ENCODE results near the gene HOXB2.

Gene HOXB2

GRCh38 chr17:48504953-48505352, 40.0 kb downstream of the HOXB2 start:
- Histone ChIP-seq H3K9me3 (ENCODE audit: control insufficient read depth, low read length) (no peaks in the 10 kb centered on the region), H3K9ac (no peak overlapping the region), H3K4me1 (no peaks in the 10 kb centered on the region), H3K27me3 (ENCODE audit: control insufficient read depth, insufficient read depth, low read length) (no peaks in the 10 kb centered on the region), H3K4me2 (ENCODE audit: low read length) (no peak overlapping the region), H3K4me3 (ENCODE audit: low read depth, low read length) (no peak overlapping the region), H3K27ac (no peak overlapping the region), H3K36me3 (ENCODE audit: control insufficient read depth, insufficient read depth, low read length) (no peaks in the 10 kb centered on the region), H2AFZ (no peak overlapping the region), H3K79me2 (no peaks in the 10 kb centered on the region)
- TF ChIP-seq, protein P1, sequence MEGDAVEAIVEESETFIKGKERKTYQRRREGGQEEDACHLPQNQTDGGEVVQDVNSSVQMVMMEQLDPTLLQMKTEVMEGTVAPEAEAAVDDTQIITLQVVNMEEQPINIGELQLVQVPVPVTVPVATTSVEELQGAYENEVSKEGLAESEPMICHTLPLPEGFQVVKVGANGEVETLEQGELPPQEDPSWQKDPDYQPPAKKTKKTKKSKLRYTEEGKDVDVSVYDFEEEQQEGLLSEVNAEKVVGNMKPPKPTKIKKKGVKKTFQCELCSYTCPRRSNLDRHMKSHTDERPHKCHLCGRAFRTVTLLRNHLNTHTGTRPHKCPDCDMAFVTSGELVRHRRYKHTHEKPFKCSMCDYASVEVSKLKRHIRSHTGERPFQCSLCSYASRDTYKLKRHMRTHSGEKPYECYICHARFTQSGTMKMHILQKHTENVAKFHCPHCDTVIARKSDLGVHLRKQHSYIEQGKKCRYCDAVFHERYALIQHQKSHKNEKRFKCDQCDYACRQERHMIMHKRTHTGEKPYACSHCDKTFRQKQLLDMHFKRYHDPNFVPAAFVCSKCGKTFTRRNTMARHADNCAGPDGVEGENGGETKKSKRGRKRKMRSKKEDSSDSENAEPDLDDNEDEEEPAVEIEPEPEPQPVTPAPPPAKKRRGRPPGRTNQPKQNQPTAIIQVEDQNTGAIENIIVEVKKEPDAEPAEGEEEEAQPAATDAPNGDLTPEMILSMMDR (IDR thresholded peaks at IDR 0.05): no peak

DNA sequence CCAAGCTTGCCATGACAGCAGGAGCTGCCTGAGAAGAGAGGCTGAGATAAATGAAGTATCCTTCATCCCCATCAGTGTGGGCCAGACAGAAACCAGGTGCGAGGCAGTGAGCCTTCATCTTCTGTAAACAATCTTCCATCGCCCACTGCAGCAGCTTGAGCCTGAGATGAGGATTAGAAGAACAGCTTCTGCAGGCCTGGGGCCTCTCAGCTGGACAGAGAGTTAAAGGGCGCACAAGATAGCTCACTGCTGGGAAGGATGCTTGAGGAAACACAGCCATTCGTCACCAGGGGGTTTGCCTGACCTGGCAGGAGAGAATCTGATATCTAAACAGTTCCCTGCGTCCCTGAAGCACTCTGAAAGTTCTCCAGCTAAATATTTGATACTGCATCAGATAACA, 41.2 kb downstream of the HOXB2 start:
- Histone ChIP-seq H3K27ac (no peak overlapping the region), H3K36me3 (ENCODE audit: control insufficient read depth, insufficient read depth, low read length) (no peaks in the 10 kb centered on the region), H3K79me2 (no peaks in the 10 kb centered on the region), H3K4me2 (ENCODE audit: low read length) (no peak overlapping the region), H3K4me3 (ENCODE audit: low read depth, low read length) (no peak overlapping the region), H3K9ac (no peak overlapping the region), H3K9me3 (ENCODE audit: control insufficient read depth, low read length) (no peaks in the 10 kb centered on the region), H3K27me3 (ENCODE audit: control insufficient read depth, insufficient read depth, low read length) (no peaks in the 10 kb centered on the region), H2AFZ (no peak overlapping the region), H3K4me1 (no peaks in the 10 kb centered on the region)
- TF ChIP-seq, protein P1 (IDR thresholded peaks at IDR 0.05): no peak

- TF ChIP-seq, protein P1 (IDR thresholded peaks at IDR 0.05): no peak
- no peaks in the 10 kb centered on the region for H3K4me1 ChIP-seq
- no peak overlapping the region for H3K27ac ChIP-seq
- no peaks in the 10 kb centered on the region for H3K9me3 ChIP-seq (ENCODE audit: control insufficient read depth, low read length)
- no peaks in the 10 kb centered on the region for H3K27me3 ChIP-seq (ENCODE audit: control insufficient read depth, insufficient read depth, low read length)
- H3K4me2 ChIP-seq (ENCODE audit: low read length): no peak overlapping the region
- no peaks in the 10 kb centered on the region for H3K79me2 ChIP-seq
- no peak overlapping the region for H2AFZ ChIP-seq
- no peak overlapping the region for H3K4me3 ChIP-seq (ENCODE audit: low read depth, low read length)
- no peaks in the 10 kb centered on the region for H3K36me3 ChIP-seq (ENCODE audit: control insufficient read depth, insufficient read depth, low read length)
- no peak overlapping the region for H3K9ac ChIP-seq
Observed at GRCh38 chr17:48502901-48503300, 42.0 kb downstream of the HOXB2 start.

- no peak overlapping the region for H2AFZ ChIP-seq
- no peak overlapping the region for H3K27ac ChIP-seq
- no peaks in the 10 kb centered on the region for H3K4me1 ChIP-seq
- no peak overlapping the region for H3K4me3 ChIP-seq (ENCODE audit: low read depth, low read length)
- TF ChIP-seq, protein P1 (IDR thresholded peaks at IDR 0.05): no peak
- H3K9me3 ChIP-seq (ENCODE audit: control insufficient read depth, low read length): no peaks in the 10 kb centered on the region
- H3K27me3 ChIP-seq (ENCODE audit: control insufficient read depth, insufficient read depth, low read length): no peaks in the 10 kb centered on the region
- no peaks in the 10 kb centered on the region for H3K36me3 ChIP-seq (ENCODE audit: control insufficient read depth, insufficient read depth, low read length)
- H3K79me2 ChIP-seq: no peaks in the 10 kb centered on the region
- no peak overlapping the region for H3K9ac ChIP-seq
- no peak overlapping the region for H3K4me2 ChIP-seq (ENCODE audit: low read length)
Observed at GRCh38 chr17:48502312-48502711, 42.6 kb downstream of the HOXB2 start.

All from parathyroid adenoma (tissue), 2 donors.